Erythroblast (primary cell): ENCODE measurements around the gene HIC1.

Experiments
- GATA1 ChIP-seq: IDR thresholded peaks from 2 replicates; pipeline ENCODE4 v1.6.1; 2011; ENCODE audit warnings: low read depth, mild to moderate bottlenecking, control low read depth, low read length, moderate library complexity
- POLR2A ChIP-seq: IDR thresholded peaks from 2 replicates; pipeline ENCODE4 v1.6.1; 2011; ENCODE audit warnings: mild to moderate bottlenecking, low read length

DNA sequence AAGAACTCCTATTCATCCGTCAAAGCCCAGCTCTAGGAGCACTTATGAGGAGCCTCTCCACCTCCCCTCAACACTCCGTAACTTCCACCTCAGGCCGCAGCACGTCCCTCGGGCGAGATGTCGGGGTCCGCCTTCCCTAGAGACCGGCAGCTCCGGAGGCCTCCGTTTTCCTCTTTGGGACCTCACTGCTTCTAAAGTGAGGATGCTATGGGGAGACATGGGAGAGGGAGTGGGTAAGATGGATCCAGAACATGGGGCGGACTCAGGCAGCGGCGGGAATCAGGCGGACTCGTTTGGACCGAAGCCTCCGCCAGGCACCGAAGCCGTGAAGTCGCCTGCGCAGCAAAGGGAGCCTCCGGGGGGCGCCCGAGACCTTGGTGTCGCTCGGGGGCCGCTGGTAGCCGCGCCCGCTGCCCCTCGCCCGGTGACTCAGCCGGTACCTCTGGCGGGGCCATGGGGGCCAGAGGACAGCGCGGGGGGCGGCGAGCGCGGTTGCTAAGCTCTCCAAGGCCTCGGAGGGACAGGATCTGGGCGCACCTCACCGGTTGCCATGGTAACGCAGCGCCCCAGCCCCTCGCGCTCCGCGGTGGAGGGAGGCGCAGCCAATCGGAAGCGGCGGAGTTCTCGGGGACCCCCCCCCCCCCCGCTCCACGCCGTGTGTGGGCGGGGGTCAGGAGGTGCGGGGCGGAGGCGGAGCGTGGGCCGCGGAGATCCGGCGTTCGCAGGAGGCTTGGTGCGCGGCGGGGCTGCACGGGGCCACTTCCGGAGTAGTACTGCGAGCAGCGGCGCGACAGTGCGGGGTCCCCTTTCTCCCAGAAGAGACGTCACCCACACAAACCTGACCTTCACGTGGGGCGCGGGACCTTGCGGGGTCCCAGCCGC lies 1.3 kb upstream of the HIC1 start:
- no peak for TF ChIP-seq POLR2A
- no peak for TF ChIP-seq GATA1
